GM23338 (cell line): ENCODE measurements around the gene DHRS2. TPM values are rescaled to one million over a fixed set of nuclear protein-coding genes. Genes with fewer than 3 reads are reported as not detected.

Experiments used
- ATAC-seq: fragments of 200-7000 bp; cut with Tn5 transposase; 3 replicates; pipeline ENCODE4 v1.9.1; 2020
- DNase-seq: peaks from one replicate; pipeline ENCODE4 v3.0.0-alpha.2; 2015; ENCODE audit warnings: low spot score
- H2AFZ ChIP-seq: fragments of 200-600 bp; sonication (generic); 2 replicates; pipeline ENCODE4 v1.8.0; 2016; ENCODE audit warnings: antibody characterized with exemption, mild to moderate bottlenecking, moderate library complexity
- H3F3A ChIP-seq: fragments of 200-600 bp; sonication (generic); replicated peaks from 2 replicates; pipeline ENCODE4 v1.8.0; 2017; ENCODE audit warnings: antibody characterized with exemption, mixed run types, low read depth
- H3K27ac ChIP-seq: fragments of 200-600 bp; sonication (generic); 2 replicates; pipeline ENCODE4 v1.6.1; 2016; ENCODE audit warnings: low read depth
- H3K27me3 ChIP-seq: fragments of 200-600 bp; sonication (generic); 2 replicates; pipeline ENCODE4 v1.8.0; 2016; ENCODE audit warnings: mild to moderate bottlenecking, mixed run types, moderate library complexity; ENCODE audit not compliant: insufficient read depth
- H3K36me3 ChIP-seq: fragments of 200-600 bp; sonication (generic); 2 replicates; pipeline ENCODE4 v1.8.0; 2016; ENCODE audit warnings: mild to moderate bottlenecking; ENCODE audit not compliant: insufficient read depth
- H3K4me1 ChIP-seq: fragments of 200-600 bp; sonication (generic); 2 replicates; pipeline ENCODE4 v1.8.0; 2016; ENCODE audit warnings: mild to moderate bottlenecking, moderate library complexity; ENCODE audit not compliant: insufficient read depth
- H3K4me2 ChIP-seq: fragments of 200-600 bp; sonication (generic); 2 replicates; pipeline ENCODE4 v1.7.1; 2017; ENCODE audit warnings: mixed run types
- H3K4me3 ChIP-seq: fragments of 200-600 bp; sonication (generic); 2 replicates; pipeline ENCODE4 v1.6.1; 2016; ENCODE audit warnings: mixed run types
- H3K79me2 ChIP-seq: fragments of 200-600 bp; sonication (generic); replicated peaks from 2 replicates; pipeline ENCODE4 v1.8.0; 2017; ENCODE audit warnings: mild to moderate bottlenecking; ENCODE audit not compliant: insufficient read depth
- H3K9me2 ChIP-seq: fragments of 200-600 bp; sonication (generic); 2 replicates; pipeline ENCODE4 v1.8.0; 2017; ENCODE audit not compliant: insufficient read depth
- H4K20me1 ChIP-seq: fragments of 200-600 bp; sonication (generic); replicated peaks from 2 replicates; pipeline ENCODE4 v1.8.0; 2017; ENCODE audit warnings: mild to moderate bottlenecking; ENCODE audit not compliant: insufficient read depth
- H3K27ac Mint-ChIP-seq: 2 replicates; pipeline ENCODE4 v1.8.0; 2020; ENCODE audit warnings: inconsistent platforms, mild to moderate bottlenecking, moderate library complexity, mixed read lengths
- H3K27me3 Mint-ChIP-seq: 3 replicates; pipeline ENCODE4 v1.8.0; 2022; ENCODE audit warnings: low read depth, mild to moderate bottlenecking, moderate library complexity, mixed read lengths, inconsistent platforms; ENCODE audit not compliant: insufficient read depth, poor library complexity
- H3K36me3 Mint-ChIP-seq: 3 replicates; pipeline ENCODE4 v1.8.0; 2021; ENCODE audit warnings: low read depth, mild to moderate bottlenecking, inconsistent platforms, moderate library complexity, mixed read lengths
- H3K4me1 Mint-ChIP-seq: 3 replicates; pipeline ENCODE4 v1.8.0; 2020; ENCODE audit warnings: mild to moderate bottlenecking, inconsistent platforms, mixed read lengths
- H3K4me3 Mint-ChIP-seq: 3 replicates; pipeline ENCODE4 v1.8.0; 2021; ENCODE audit warnings: moderate library complexity, mild to moderate bottlenecking, inconsistent platforms, mixed read lengths
- H3K9me3 Mint-ChIP-seq: 3 replicates; pipeline ENCODE4 v1.8.0; 2020; ENCODE audit warnings: moderate library complexity, mild to moderate bottlenecking, inconsistent platforms, mixed read lengths
- EZH2 ChIP-seq: fragments of 200-600 bp; sonication (generic); IDR thresholded peaks from one replicate; pipeline ENCODE4 v1.8.0; 2017; ENCODE audit warnings: antibody characterized with exemption, mild to moderate bottlenecking, low read depth; ENCODE audit not compliant: unreplicated experiment
- EZH2phosphoT487 ChIP-seq: fragments of 200-600 bp; sonication (generic); IDR thresholded peaks from one replicate; pipeline ENCODE4 v1.8.1; 2018; ENCODE audit warnings: antibody characterized with exemption; ENCODE audit not compliant: unreplicated experiment
- JUNB ChIP-seq: IDR thresholded peaks from one replicate; pipeline ENCODE4 v1.6.1; 2016; ENCODE audit warnings: antibody characterized with exemption; ENCODE audit not compliant: unreplicated experiment
- NANOG ChIP-seq: IDR thresholded peaks from 2 replicates; pipeline ENCODE4 v1.6.1; 2016; ENCODE audit warnings: antibody characterized with exemption, borderline replicate concordance
- POLR2AphosphoS5 ChIP-seq: IDR thresholded peaks from 2 replicates; pipeline ENCODE4 v1.6.1; 2016; ENCODE audit warnings: antibody characterized with exemption, low read depth
- STAT1 ChIP-seq: IDR thresholded peaks from one replicate; pipeline ENCODE4 v1.6.1; 2016; ENCODE audit warnings: antibody characterized with exemption; ENCODE audit not compliant: unreplicated experiment
- ZNF331 ChIP-seq: fragments of 250-450 bp; sonication (Bioruptor Pico); IDR thresholded peaks from 2 replicates; pipeline ENCODE4 v1.5.0; 2020; ENCODE audit warnings: low read depth, mild to moderate bottlenecking, moderate library complexity
- polyA plus RNA-seq: library from polyadenylated mRNA; unstranded; fragments of >200 nt; fragmentation: Nextera tagmentation; extraction: Ambion mirVana; gene quantifications from 2 replicates; pipeline ENCODE4 v1.2.1, GENCODE V29; 2016
- total RNA-seq: library from RNA; depleted of rRNA; stranded (reverse); fragments of >200 nt; shearing (Covaris generic); gene quantifications from 2 replicates; pipeline ENCODE4 v1.2.3, GENCODE V29; 2014
- TF ChIP-seq, protein P1 (sequence below), 2 experiments: fragments of 200-600 bp in 1 of 2; sonication (generic) in 1 of 2; conservative IDR thresholded peaks; 2 replicates each; pipeline versions ENCODE4 v1.5.1 to v1.6.1; 2016 to 2017; ENCODE audit warnings: antibody characterized with exemption in 2 of 2, low read depth in 2 of 2, mild to moderate bottlenecking in 2 of 2, moderate library complexity in 1 of 2
- TF ChIP-seq, protein P2 (sequence below): fragments of 250-450 bp; sonication (Bioruptor Pico); IDR thresholded peaks from 2 replicates; pipeline ENCODE4 v1.5.0; 2020; ENCODE audit warnings: mild to moderate bottlenecking, moderate library complexity
- TF ChIP-seq, protein P3 (sequence below): IDR thresholded peaks from 2 replicates; pipeline ENCODE4 v1.6.1; 2016; ENCODE audit warnings: antibody characterized with exemption

DHRS2 gene
- total and polyA plus RNA-seq, 2 experiments from 2014 or later, result 0.42 to 0.48 TPM

DNA sequence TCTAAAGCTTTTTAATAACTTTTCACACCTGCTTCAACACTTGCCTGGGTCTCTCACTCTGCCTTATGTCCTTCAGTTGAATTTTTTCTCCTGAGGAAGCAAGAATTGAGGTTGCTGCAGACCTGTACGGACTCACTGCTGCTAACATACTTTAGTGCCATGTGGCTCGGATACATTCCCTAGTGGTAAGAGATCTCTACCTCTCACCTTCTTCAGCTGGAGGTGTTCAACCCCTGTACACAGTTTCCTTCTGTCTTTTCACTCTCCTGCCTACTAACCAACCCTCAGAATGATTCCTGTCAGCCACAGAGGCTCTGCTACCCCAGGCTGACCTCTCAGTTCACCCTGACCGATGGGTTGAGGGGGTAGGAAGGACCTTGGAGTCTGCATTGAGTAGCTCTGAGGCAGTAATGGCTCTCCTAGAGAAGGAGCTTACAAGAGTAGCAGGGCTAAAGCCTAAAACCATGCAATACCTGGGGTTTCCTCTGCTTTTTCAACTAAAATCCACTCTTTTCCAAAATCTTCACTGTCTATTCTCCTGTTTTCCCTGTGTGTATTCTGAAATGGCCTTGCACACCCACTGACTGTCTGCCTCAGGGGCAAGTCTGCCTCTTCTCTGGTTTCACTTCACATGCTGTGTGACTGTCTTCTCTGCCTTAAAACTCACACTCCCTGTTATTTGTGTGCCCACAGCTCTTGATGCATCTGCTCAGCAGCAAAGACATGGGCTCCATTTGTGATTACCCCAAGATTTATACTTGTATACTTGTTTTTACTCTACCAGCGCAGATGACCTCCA, 14.0 kb upstream of the DHRS2 start:
- H3K4me1 Mint-ChIP-seq, result no peaks in the 10 kb centered on the region
- TF ChIP-seq EZH2 (no peak), POLR2AphosphoS5 (no peak), ZNF331 (CRISPR knock-in tag) (no peak), STAT1 (no peak), JUNB (no peak), NANOG (no peak), EZH2phosphoT487 (no peak)
- TF ChIP-seq, protein P1, sequence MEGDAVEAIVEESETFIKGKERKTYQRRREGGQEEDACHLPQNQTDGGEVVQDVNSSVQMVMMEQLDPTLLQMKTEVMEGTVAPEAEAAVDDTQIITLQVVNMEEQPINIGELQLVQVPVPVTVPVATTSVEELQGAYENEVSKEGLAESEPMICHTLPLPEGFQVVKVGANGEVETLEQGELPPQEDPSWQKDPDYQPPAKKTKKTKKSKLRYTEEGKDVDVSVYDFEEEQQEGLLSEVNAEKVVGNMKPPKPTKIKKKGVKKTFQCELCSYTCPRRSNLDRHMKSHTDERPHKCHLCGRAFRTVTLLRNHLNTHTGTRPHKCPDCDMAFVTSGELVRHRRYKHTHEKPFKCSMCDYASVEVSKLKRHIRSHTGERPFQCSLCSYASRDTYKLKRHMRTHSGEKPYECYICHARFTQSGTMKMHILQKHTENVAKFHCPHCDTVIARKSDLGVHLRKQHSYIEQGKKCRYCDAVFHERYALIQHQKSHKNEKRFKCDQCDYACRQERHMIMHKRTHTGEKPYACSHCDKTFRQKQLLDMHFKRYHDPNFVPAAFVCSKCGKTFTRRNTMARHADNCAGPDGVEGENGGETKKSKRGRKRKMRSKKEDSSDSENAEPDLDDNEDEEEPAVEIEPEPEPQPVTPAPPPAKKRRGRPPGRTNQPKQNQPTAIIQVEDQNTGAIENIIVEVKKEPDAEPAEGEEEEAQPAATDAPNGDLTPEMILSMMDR (conservative IDR thresholded peaks at IDR 0.05; ENCODE audit: low read depth in 2 of 2), result no peak
- TF ChIP-seq, protein P2, sequence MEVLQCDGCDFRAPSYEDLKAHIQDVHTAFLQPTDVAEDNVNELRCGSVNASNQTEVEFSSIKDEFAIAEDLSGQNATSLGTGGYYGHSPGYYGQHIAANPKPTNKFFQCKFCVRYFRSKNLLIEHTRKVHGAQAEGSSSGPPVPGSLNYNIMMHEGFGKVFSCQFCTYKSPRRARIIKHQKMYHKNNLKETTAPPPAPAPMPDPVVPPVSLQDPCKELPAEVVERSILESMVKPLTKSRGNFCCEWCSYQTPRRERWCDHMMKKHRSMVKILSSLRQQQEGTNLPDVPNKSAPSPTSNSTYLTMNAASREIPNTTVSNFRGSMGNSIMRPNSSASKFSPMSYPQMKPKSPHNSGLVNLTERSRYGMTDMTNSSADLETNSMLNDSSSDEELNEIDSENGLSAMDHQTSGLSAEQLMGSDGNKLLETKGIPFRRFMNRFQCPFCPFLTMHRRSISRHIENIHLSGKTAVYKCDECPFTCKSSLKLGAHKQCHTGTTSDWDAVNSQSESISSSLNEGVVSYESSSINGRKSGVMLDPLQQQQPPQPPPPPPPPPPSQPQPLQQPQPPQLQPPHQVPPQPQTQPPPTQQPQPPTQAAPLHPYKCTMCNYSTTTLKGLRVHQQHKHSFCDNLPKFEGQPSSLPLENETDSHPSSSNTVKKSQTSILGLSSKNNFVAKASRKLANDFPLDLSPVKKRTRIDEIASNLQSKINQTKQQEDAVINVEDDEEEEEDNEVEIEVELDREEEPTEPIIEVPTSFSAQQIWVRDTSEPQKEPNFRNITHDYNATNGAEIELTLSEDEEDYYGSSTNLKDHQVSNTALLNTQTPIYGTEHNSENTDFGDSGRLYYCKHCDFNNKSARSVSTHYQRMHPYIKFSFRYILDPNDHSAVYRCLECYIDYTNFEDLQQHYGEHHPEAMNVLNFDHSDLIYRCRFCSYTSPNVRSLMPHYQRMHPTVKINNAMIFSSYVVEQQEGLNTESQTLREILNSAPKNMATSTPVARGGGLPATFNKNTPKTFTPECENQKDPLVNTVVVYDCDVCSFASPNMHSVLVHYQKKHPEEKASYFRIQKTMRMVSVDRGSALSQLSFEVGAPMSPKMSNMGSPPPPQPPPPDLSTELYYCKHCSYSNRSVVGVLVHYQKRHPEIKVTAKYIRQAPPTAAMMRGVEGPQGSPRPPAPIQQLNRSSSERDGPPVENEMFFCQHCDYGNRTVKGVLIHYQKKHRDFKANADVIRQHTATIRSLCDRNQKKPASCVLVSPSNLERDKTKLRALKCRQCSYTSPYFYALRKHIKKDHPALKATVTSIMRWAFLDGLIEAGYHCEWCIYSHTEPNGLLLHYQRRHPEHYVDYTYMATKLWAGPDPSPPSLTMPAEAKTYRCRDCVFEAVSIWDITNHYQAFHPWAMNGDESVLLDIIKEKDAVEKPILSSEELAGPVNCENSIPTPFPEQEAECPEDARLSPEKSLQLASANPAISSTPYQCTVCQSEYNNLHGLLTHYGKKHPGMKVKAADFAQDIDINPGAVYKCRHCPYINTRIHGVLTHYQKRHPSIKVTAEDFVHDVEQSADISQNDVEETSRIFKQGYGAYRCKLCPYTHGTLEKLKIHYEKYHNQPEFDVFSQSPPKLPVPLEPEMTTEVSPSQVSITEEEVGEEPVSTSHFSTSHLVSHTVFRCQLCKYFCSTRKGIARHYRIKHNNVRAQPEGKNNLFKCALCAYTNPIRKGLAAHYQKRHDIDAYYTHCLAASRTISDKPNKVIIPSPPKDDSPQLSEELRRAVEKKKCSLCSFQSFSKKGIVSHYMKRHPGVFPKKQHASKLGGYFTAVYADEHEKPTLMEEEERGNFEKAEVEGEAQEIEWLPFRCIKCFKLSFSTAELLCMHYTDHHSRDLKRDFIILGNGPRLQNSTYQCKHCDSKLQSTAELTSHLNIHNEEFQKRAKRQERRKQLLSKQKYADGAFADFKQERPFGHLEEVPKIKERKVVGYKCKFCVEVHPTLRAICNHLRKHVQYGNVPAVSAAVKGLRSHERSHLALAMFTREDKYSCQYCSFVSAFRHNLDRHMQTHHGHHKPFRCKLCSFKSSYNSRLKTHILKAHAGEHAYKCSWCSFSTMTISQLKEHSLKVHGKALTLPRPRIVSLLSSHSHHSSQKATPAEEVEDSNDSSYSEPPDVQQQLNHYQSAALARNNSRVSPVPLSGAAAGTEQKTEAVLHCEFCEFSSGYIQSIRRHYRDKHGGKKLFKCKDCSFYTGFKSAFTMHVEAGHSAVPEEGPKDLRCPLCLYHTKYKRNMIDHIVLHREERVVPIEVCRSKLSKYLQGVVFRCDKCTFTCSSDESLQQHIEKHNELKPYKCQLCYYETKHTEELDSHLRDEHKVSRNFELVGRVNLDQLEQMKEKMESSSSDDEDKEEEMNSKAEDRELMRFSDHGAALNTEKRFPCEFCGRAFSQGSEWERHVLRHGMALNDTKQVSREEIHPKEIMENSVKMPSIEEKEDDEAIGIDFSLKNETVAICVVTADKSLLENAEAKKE (CRISPR knock-in tag), result no peak
- TF ChIP-seq, protein P3, sequence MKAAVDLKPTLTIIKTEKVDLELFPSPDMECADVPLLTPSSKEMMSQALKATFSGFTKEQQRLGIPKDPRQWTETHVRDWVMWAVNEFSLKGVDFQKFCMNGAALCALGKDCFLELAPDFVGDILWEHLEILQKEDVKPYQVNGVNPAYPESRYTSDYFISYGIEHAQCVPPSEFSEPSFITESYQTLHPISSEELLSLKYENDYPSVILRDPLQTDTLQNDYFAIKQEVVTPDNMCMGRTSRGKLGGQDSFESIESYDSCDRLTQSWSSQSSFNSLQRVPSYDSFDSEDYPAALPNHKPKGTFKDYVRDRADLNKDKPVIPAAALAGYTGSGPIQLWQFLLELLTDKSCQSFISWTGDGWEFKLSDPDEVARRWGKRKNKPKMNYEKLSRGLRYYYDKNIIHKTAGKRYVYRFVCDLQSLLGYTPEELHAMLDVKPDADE, result no peak
- H4K20me1 ChIP-seq, result no peaks in the 10 kb centered on the region
- DNase-seq (no peak), ATAC-seq (no peak)
- no peaks in the 10 kb centered on the region for H3K4me1 ChIP-seq
- no peak overlapping the region for H3K4me3 Mint-ChIP-seq
- H3K27ac ChIP-seq, result no peak overlapping the region
- no peak overlapping the region for H3K4me2 ChIP-seq
- H3K79me2 ChIP-seq, result no peaks in the 10 kb centered on the region
- 0 out of 2 replicates have a peak, but pooled peaks cover 3% of the 10 kb centered on the region for H3K9me2 ChIP-seq
- H3K9me3 Mint-ChIP-seq, result peaks cover 51% of the 10 kb centered on the region
- H3K4me3 ChIP-seq, result no peak overlapping the region
- no peak overlapping the region for H2AFZ ChIP-seq
- H3K36me3 ChIP-seq, result no peaks in the 10 kb centered on the region
- peaks cover 16% of the 10 kb centered on the region for H3K36me3 Mint-ChIP-seq
- no peaks in the 10 kb centered on the region for H3F3A ChIP-seq
- H3K27ac Mint-ChIP-seq, result no peak overlapping the region
- H3K27me3 Mint-ChIP-seq, result peaks cover 9% of the 10 kb centered on the region
- no peaks in the 10 kb centered on the region for H3K27me3 ChIP-seq
